Right lobe of liver (tissue), 4 donors: Measurements from ENCODE around the gene FBXO36.

Experiments used
- CTCF ChIP-seq, 4 donors: fragments of 200-600 bp in 3 of 4; fragments of 450-650 bp in 1 of 4; IDR thresholded peaks; one replicate each; pipeline versions ENCODE4 v1.5.1 to v1.8.0; 2016 to 2022; ENCODE audit warnings: antibody characterized with exemption in 4 of 4, mild to moderate bottlenecking in 2 of 4
- POLR2A ChIP-seq: fragments of 450-650 bp; IDR thresholded peaks from one replicate; pipeline ENCODE4 v1.6.1; 2017; ENCODE audit warnings: antibody characterized with exemption, mild to moderate bottlenecking
- donor health status: DM: no; HTN: no; CAD: no.
- donor health status: DM: no; HTN: no; CAD: no.
- donor health status: DM: no; HTN: yes; CAD: no.

GRCh38 chr2:229910147-229910831 lies 12.0 kb upstream of the FBXO36 start:
- TF ChIP-seq CTCF (IDR thresholded peaks at IDR 0.05) (no peak), POLR2A (no peak)
